ENCODE data around the gene PLN. TPM values are rescaled to one million over a fixed set of nuclear protein-coding genes. Genes with fewer than 3 reads are reported as not detected.

Gene PLN
- total and polyA plus RNA-seq, 9 donors, result 1.5 to 110 (median 18.0) TPM

GRCh38 chr6:118571121-118571520 is 23.0 kb downstream of the PLN start:
- H3K4me3 ChIP-seq, result no peak overlapping the region
- no peak overlapping the region for H3K27ac ChIP-seq
- no peak for DNase-seq
- WGBS, 3 donors, result 82 to 91% (median 88%) methylated on average over 2 of the region's 2 CpGs
- intact Hi-C loops (cut with DNase I), result loop anchor here in 1 of 4 donors (10.0 kb wide), 1 partner anchor 286 kb away; no protein-coding TSS in a partner anchor
- H3K4me1 ChIP-seq (ENCODE audit: insufficient read depth), result peaks cover 3% of the 10 kb centered on the region
- peaks cover 0 to 5% of the 10 kb centered on the region in 2 donors for H3K9me3 ChIP-seq
- no peaks in the 10 kb centered on the region for H3K27me3 ChIP-seq
- TF ChIP-seq CTCF (IDR thresholded peaks at IDR 0.05), result no peak
- TF ChIP-seq EP300 (IDR thresholded peaks at IDR 0.05), result no peak
- no peak for TF ChIP-seq POLR2A (IDR thresholded peaks at IDR 0.05)
- H3K36me3 ChIP-seq, result no peaks in the 10 kb centered on the region

GRCh38 chr6:118574051-118574865 is 26.2 kb downstream of the PLN start:
- intact Hi-C loops (cut with DNase I), result loop anchor here in 1 of 4 donors (10.0 kb wide), 1 partner anchor 289 kb away; no protein-coding TSS in a partner anchor
- WGBS, 3 donors, result 93 to 96% (median 95%) methylated on average over 13 of the region's 13 CpGs
- no peak for TF ChIP-seq POLR2A (IDR thresholded peaks at IDR 0.05)
- TF ChIP-seq EP300 (IDR thresholded peaks at IDR 0.05), result no peak
- no peak for TF ChIP-seq CTCF (IDR thresholded peaks at IDR 0.05)
- no peak overlapping the region for H3K27ac ChIP-seq
- no peak overlapping the region for H3K4me3 ChIP-seq
- no peak for DNase-seq
- no peaks in the 10 kb centered on the region for H3K4me1 ChIP-seq (ENCODE audit: insufficient read depth)
- no peaks in the 10 kb centered on the region for H3K36me3 ChIP-seq
- H3K9me3 ChIP-seq, result peaks cover 4 to 10% of the 10 kb centered on the region in 2 donors
- no peaks in the 10 kb centered on the region for H3K27me3 ChIP-seq

GRCh38 chr6:118577972-118578371 is 29.9 kb downstream of the PLN start:
- H3K4me1 ChIP-seq (ENCODE audit: insufficient read depth), result no peaks in the 10 kb centered on the region
- H3K4me3 ChIP-seq, result no peak overlapping the region
- whole genome bisulfite sequencing, 3 donors, result 72 to 73% (median 72%) methylated on average over 4 of the region's 4 CpGs
- H3K27me3 ChIP-seq, result no peaks in the 10 kb centered on the region
- peaks cover 4 to 10% of the 10 kb centered on the region in 2 donors for H3K9me3 ChIP-seq
- no peak for TF ChIP-seq POLR2A (IDR thresholded peaks at IDR 0.05)
- TF ChIP-seq EP300 (IDR thresholded peaks at IDR 0.05), result no peak
- no peak for TF ChIP-seq CTCF (IDR thresholded peaks at IDR 0.05)
- no peaks in the 10 kb centered on the region for H3K36me3 ChIP-seq
- DNase-seq, result no peak
- H3K27ac ChIP-seq, result no peak overlapping the region
- intact Hi-C loops (cut with DNase I), result loop anchor here in 1 of 4 donors (10.0 kb wide), 1 partner anchor 293 kb away; no protein-coding TSS in a partner anchor

GRCh38 chr6:118578617-118579016 is 30.5 kb downstream of the PLN start:
- H3K4me1 ChIP-seq (ENCODE audit: insufficient read depth), result no peaks in the 10 kb centered on the region
- intact Hi-C loops (cut with DNase I), result loop anchor here in 1 of 4 donors (10.0 kb wide), 1 partner anchor 294 kb away; no protein-coding TSS in a partner anchor
- WGBS, 3 donors, result 97 to 98% (median 98%) methylated on average over 12 of the region's 12 CpGs

More at GRCh38 chr6:118578617-118579016, 30.5 kb downstream of the PLN start:
- no peaks in the 10 kb centered on the region for H3K27me3 ChIP-seq
- TF ChIP-seq POLR2A (IDR thresholded peaks at IDR 0.05) (no peak), EP300 (IDR thresholded peaks at IDR 0.05) (no peak), CTCF (IDR thresholded peaks at IDR 0.05) (no peak)
- no peaks in the 10 kb centered on the region for H3K36me3 ChIP-seq
- H3K9me3 ChIP-seq, result peaks cover 4 to 10% of the 10 kb centered on the region in 2 donors
- no peak overlapping the region for H3K4me3 ChIP-seq
- H3K27ac ChIP-seq, result no peak overlapping the region
- DNase-seq, result no peak

Measured in ovary (tissue), 9 donors.